Thyroid gland (tissue), 4 donors: Measurements from ENCODE around the gene TCERG1.

Experiments used
- POLR2A ChIP-seq, 2 donors: fragments of 450-650 bp; IDR thresholded peaks; one replicate each; pipeline ENCODE4 v1.6.1; 2017; ENCODE audit warnings: antibody characterized with exemption in 2 of 2, mild to moderate bottlenecking in 2 of 2, moderate library complexity in 1 of 2
- TF ChIP-seq, protein P1 (sequence below), 6 experiments: fragments of 200-600 bp in 3 of 6; fragments of 450-650 bp in 3 of 6; sonication (generic) in 3 of 6; IDR thresholded peaks; one replicate each; pipeline ENCODE4 v1.5.1; 2016 to 2019; ENCODE audit warnings: antibody characterized with exemption in 6 of 6, mild to moderate bottlenecking in 2 of 6, inconsistent platforms in 1 of 6, moderate library complexity in 1 of 6

DNA sequence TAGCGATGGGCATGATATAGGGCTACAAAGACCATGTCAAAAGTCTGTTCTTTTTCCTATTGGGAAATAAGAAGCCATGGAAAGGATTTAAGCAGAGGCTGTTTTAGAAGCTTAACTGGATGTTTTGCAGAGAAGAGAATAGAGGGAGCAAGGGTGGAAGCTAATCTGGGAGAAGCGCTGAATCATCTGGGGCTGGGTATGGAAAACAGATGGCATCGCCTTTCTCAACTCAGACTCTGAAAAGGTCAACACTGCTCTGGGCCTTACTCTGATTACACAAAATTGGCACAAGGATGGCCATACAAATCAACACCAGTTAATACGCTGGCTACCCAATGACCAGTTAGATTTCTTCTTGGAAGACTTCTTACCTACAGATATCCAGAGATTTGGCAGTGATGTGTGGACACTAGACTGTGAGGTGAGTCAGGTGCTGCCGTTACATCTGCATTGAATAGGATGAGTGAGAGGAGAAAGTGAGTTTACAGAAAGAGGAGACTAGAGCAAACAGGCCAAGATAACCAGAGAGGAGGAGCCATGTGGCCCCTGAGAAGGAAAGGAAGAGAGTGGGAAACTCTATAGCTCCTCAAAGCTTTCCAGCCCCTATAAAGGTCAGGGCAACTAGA, 6.2 kb upstream of the TCERG1 start:
- TF ChIP-seq, protein P1, sequence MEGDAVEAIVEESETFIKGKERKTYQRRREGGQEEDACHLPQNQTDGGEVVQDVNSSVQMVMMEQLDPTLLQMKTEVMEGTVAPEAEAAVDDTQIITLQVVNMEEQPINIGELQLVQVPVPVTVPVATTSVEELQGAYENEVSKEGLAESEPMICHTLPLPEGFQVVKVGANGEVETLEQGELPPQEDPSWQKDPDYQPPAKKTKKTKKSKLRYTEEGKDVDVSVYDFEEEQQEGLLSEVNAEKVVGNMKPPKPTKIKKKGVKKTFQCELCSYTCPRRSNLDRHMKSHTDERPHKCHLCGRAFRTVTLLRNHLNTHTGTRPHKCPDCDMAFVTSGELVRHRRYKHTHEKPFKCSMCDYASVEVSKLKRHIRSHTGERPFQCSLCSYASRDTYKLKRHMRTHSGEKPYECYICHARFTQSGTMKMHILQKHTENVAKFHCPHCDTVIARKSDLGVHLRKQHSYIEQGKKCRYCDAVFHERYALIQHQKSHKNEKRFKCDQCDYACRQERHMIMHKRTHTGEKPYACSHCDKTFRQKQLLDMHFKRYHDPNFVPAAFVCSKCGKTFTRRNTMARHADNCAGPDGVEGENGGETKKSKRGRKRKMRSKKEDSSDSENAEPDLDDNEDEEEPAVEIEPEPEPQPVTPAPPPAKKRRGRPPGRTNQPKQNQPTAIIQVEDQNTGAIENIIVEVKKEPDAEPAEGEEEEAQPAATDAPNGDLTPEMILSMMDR (IDR thresholded peaks at IDR 0.05) = no peak
- TF ChIP-seq POLR2A (IDR thresholded peaks at IDR 0.05) = no peak
